ENCODE data around the gene C14orf180. TPM values are rescaled to one million over a fixed set of nuclear protein-coding genes. Genes with fewer than 3 reads are reported as not detected.
A peak's percentile ranks its signal among the peaks of the same experiment; 100 is the strongest.

Gene C14orf180
- total RNA-seq, 1 donor from 2014 or later, result not detected

DNA sequence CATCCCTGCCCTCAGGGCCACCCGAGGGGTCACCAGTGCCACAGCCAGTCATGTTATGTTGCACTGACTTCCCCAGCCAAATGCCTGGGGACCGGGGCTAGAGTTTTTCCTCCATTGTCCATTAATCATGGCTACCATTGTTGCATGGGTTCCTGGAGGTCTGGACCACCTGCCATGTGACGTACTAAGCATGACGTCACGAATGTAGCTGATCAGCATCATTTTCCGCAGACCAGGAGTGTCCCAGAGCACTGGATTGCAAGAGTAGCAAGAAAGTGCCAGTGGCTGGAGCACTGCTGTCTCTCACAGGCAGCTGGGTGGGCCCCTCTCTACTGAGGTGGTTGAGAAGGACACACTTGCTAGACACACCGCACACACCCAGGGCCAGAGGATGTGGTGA is 6.9 kb upstream of the C14orf180 start:
- H3K27ac Mint-ChIP-seq (ENCODE audit: unreplicated experiment), result peak overlapping the region; percentile 41
- no peak for FAIRE-seq
- DNase-seq (ENCODE audit: low read depth), result no peak

DNA sequence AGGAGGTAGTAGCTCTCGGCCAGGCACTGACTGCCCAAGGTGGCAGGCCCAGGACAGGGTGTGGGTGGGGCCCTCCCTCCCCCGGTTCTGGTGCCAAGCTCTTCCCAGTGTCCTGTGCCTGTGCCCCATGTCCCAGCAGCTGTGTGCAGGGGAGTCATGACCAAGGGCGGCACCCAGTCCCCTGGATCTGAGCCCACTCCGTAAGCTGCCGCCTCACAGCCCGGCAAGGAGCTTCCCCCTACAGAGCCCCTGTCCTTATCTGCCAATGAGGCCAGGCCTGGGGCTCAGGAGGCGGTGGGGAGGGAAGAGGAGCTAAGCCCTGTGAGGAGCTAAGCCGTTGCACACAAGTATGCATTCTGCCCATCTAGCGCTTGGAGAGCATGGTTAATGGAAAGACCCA is 5.6 kb upstream of the C14orf180 start:
- Histone ChIP-seq H2AFZ (ENCODE audit: low read depth, low read length) (no peak overlapping the region), H3K4me1 (ENCODE audit: insufficient read depth, low read length) (no peaks in the 10 kb centered on the region), H3K4me3 (ENCODE audit: insufficient read depth, low read depth, low read length) (no peak overlapping the region), H3K36me3 (ENCODE audit: insufficient read depth, low read length) (no peaks in the 10 kb centered on the region), H3K79me2 (ENCODE audit: insufficient read depth, low read length) (no peaks in the 10 kb centered on the region), H3K9ac (ENCODE audit: low read length) (no peak overlapping the region), H3K9me3 (ENCODE audit: insufficient read depth, low read depth, low read length) (no peaks in the 10 kb centered on the region), H3K4me2 (ENCODE audit: low read length) (no peak overlapping the region), H3K27ac (ENCODE audit: low read depth, low read length) (no peak overlapping the region), H4K20me1 (ENCODE audit: insufficient read depth, low read length) (no peaks in the 10 kb centered on the region), H3K27me3 (ENCODE audit: insufficient read depth, low read length) (no peaks in the 10 kb centered on the region)
- H3K9me3 Mint-ChIP-seq (ENCODE audit: unreplicated experiment), result no peaks in the 10 kb centered on the region
- TF ChIP-seq, protein P1, sequence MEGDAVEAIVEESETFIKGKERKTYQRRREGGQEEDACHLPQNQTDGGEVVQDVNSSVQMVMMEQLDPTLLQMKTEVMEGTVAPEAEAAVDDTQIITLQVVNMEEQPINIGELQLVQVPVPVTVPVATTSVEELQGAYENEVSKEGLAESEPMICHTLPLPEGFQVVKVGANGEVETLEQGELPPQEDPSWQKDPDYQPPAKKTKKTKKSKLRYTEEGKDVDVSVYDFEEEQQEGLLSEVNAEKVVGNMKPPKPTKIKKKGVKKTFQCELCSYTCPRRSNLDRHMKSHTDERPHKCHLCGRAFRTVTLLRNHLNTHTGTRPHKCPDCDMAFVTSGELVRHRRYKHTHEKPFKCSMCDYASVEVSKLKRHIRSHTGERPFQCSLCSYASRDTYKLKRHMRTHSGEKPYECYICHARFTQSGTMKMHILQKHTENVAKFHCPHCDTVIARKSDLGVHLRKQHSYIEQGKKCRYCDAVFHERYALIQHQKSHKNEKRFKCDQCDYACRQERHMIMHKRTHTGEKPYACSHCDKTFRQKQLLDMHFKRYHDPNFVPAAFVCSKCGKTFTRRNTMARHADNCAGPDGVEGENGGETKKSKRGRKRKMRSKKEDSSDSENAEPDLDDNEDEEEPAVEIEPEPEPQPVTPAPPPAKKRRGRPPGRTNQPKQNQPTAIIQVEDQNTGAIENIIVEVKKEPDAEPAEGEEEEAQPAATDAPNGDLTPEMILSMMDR (IDR thresholded peaks at IDR 0.05; ENCODE audit: insufficient read depth, low read depth, low read length), result no peak
- TF ChIP-seq EZH2 (IDR thresholded peaks at IDR 0.05; ENCODE audit: insufficient read depth, low read length), result no peak
- H3K36me3 Mint-ChIP-seq (ENCODE audit: low read depth, unreplicated experiment), result no peaks in the 10 kb centered on the region
- DNase-seq (ENCODE audit: low read depth), result no peak
- H3K4me3 Mint-ChIP-seq (ENCODE audit: unreplicated experiment), result no peak overlapping the region
- no peak for FAIRE-seq
- H3K27me3 Mint-ChIP-seq (ENCODE audit: low read depth, unreplicated experiment), result peaks cover 38% of the 10 kb centered on the region
- no peaks in the 10 kb centered on the region for H3K4me1 Mint-ChIP-seq (ENCODE audit: low read depth, unreplicated experiment)
- H3K27ac Mint-ChIP-seq (ENCODE audit: unreplicated experiment), result peak overlapping the region; percentile 53

More for the DNA sequence above, 6.9 kb upstream of the C14orf180 start:
- H3K4me1 Mint-ChIP-seq (ENCODE audit: low read depth, unreplicated experiment), result no peaks in the 10 kb centered on the region
- no peaks in the 10 kb centered on the region for H3K36me3 Mint-ChIP-seq (ENCODE audit: low read depth, unreplicated experiment)
- Histone ChIP-seq H3K36me3 (ENCODE audit: insufficient read depth, low read length) (no peaks in the 10 kb centered on the region), H2AFZ (ENCODE audit: low read depth, low read length) (no peak overlapping the region), H3K4me3 (ENCODE audit: insufficient read depth, low read depth, low read length) (no peak overlapping the region), H3K27ac (ENCODE audit: low read depth, low read length) (no peak overlapping the region), H3K27me3 (ENCODE audit: insufficient read depth, low read length) (no peaks in the 10 kb centered on the region), H3K4me1 (ENCODE audit: insufficient read depth, low read length) (no peaks in the 10 kb centered on the region), H3K9me3 (ENCODE audit: insufficient read depth, low read depth, low read length) (no peaks in the 10 kb centered on the region), H3K79me2 (ENCODE audit: insufficient read depth, low read length) (no peaks in the 10 kb centered on the region), H4K20me1 (ENCODE audit: insufficient read depth, low read length) (no peaks in the 10 kb centered on the region), H3K9ac (ENCODE audit: low read length) (no peak overlapping the region), H3K4me2 (ENCODE audit: low read length) (no peak overlapping the region)
- H3K9me3 Mint-ChIP-seq (ENCODE audit: unreplicated experiment), result no peaks in the 10 kb centered on the region
- H3K27me3 Mint-ChIP-seq (ENCODE audit: low read depth, unreplicated experiment), result peaks cover 38% of the 10 kb centered on the region
- H3K4me3 Mint-ChIP-seq (ENCODE audit: unreplicated experiment), result no peak overlapping the region
- TF ChIP-seq, protein P1 (IDR thresholded peaks at IDR 0.05; ENCODE audit: insufficient read depth, low read depth, low read length), result no peak
- no peak for TF ChIP-seq EZH2 (IDR thresholded peaks at IDR 0.05; ENCODE audit: insufficient read depth, low read length)

DNA sequence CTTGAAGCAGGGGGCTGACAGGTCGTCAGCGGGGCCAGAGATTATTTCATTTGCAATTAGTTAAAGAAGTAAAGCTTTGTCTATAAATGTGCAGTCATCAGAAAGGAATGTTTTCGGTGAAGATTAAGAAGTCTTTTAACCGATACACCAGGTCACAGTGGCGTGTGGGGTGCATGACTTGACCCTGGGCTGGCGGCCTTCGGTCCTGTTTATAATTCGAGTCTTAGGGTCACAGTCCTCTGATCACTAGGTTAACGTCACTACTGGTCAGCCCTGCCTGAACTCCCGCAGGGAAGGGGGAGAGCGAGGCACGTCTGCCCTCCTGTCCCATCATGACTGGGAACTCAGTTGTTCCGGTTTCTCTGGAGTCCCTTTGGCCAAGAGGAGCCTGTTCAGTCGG is 5.0 kb upstream of the C14orf180 start:
- Histone ChIP-seq H3K9me3 (ENCODE audit: insufficient read depth, low read depth, low read length) (no peaks in the 10 kb centered on the region), H3K9ac (ENCODE audit: low read length) (no peak overlapping the region), H3K27me3 (ENCODE audit: insufficient read depth, low read length) (no peaks in the 10 kb centered on the region), H3K36me3 (ENCODE audit: insufficient read depth, low read length) (no peaks in the 10 kb centered on the region), H2AFZ (ENCODE audit: low read depth, low read length) (no peak overlapping the region), H3K4me1 (ENCODE audit: insufficient read depth, low read length) (no peaks in the 10 kb centered on the region), H3K4me3 (ENCODE audit: insufficient read depth, low read depth, low read length) (no peak overlapping the region), H4K20me1 (ENCODE audit: insufficient read depth, low read length) (no peaks in the 10 kb centered on the region), H3K79me2 (ENCODE audit: insufficient read depth, low read length) (no peaks in the 10 kb centered on the region), H3K27ac (ENCODE audit: low read depth, low read length) (no peak overlapping the region), H3K4me2 (ENCODE audit: low read length) (no peak overlapping the region)
- Mint-ChIP-seq H3K36me3 (ENCODE audit: low read depth, unreplicated experiment) (no peaks in the 10 kb centered on the region), H3K27ac (ENCODE audit: unreplicated experiment) (peak overlapping the region; percentile 53), H3K9me3 (ENCODE audit: unreplicated experiment) (no peaks in the 10 kb centered on the region), H3K4me3 (ENCODE audit: unreplicated experiment) (no peak overlapping the region), H3K4me1 (ENCODE audit: low read depth, unreplicated experiment) (no peaks in the 10 kb centered on the region), H3K27me3 (ENCODE audit: low read depth, unreplicated experiment) (peaks cover 37% of the 10 kb centered on the region)
- no peak for TF ChIP-seq EZH2 (IDR thresholded peaks at IDR 0.05; ENCODE audit: insufficient read depth, low read length)
- TF ChIP-seq, protein P1 (IDR thresholded peaks at IDR 0.05; ENCODE audit: insufficient read depth, low read depth, low read length), result no peak
- no peak for FAIRE-seq
- DNase-seq (ENCODE audit: low read depth), result no peak

Data from astrocyte (in vitro differentiated cells and primary cell).